ENCODE data around the gene GPER1. TPM values are rescaled to one million over a fixed set of nuclear protein-coding genes. Genes with fewer than 3 reads are reported as not detected.
A peak's percentile ranks its signal among the peaks of the same experiment; 100 is the strongest.

GPER1 gene
- total RNA-seq, 4 donors from 2014 or later: 12.5 to 29.2 (median 21.2) TPM

DNA sequence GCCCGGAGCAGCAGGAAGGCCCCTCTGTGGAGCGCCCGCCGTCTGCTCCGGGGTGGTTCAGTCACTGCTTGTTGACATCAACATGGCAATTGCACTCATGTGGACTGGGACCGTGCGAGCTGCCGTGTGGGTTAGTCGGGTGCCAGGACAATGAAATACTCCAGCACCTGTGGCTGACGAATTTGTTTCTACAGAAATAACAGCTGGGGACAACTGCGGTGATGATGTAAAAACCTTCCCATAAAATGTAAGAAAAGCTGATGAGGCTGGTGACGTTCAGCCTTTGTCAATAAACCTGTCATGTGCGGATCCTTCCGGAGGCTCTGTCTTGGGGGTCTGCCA, 5.6 kb downstream of the GPER1 start:
- Histone ChIP-seq H3K36me3 (peaks cover 19% of the 10 kb centered on the region in 2 donors), H3K27me3 (no peaks in the 10 kb centered on the region), H3K4me1 (peaks cover 50 to 62% of the 10 kb centered on the region in 2 donors), H3K4me3 (replicated peaks in 1 of 3) (no peak overlapping the region), H3K9me3 (no peaks in the 10 kb centered on the region), H3K27ac (peak overlapping the region; percentile 73 to 90 (median 88))
- peak in 1 of 2 donors; percentile 60 for DNase-seq
- intact Hi-C loops (cut with DNase I): no loop called here
- WGBS, 2 donors: 53 to 60% methylated on average over 14 of the region's 14 CpGs
- TF ChIP-seq, protein P1, sequence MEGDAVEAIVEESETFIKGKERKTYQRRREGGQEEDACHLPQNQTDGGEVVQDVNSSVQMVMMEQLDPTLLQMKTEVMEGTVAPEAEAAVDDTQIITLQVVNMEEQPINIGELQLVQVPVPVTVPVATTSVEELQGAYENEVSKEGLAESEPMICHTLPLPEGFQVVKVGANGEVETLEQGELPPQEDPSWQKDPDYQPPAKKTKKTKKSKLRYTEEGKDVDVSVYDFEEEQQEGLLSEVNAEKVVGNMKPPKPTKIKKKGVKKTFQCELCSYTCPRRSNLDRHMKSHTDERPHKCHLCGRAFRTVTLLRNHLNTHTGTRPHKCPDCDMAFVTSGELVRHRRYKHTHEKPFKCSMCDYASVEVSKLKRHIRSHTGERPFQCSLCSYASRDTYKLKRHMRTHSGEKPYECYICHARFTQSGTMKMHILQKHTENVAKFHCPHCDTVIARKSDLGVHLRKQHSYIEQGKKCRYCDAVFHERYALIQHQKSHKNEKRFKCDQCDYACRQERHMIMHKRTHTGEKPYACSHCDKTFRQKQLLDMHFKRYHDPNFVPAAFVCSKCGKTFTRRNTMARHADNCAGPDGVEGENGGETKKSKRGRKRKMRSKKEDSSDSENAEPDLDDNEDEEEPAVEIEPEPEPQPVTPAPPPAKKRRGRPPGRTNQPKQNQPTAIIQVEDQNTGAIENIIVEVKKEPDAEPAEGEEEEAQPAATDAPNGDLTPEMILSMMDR (IDR thresholded peaks at IDR 0.05): no peak
- TF ChIP-seq POLR2A (IDR thresholded peaks at IDR 0.05): no peak

DNA sequence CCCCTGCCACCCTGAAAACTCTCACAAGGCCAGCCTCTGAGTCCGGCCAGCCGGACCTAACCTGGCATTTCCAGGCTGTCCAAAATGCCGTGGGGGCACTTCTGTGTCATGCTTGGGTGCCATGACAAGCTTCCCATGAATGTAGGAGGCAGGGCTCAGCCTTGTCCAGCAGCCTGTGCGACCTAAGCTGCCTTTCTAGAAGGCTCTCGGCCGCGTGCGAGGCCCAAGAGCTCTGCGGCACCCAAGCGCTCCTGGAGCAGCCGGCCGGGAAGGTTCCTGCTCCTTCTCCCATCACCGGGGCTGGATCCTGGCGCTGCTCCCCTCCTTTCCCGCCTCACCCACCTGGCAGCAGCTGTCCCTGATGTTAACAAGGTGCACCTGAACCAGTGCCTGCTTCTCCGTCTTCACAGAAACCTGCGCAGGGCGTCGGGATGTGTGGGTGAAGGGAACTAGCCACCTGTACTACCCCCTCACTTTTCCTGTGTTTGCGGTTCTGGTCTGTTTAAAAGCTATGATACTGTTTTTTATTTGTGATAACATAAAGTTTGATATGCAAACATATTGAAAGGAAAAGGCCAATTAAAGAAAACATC, 6.1 kb downstream of the GPER1 start:
- peaks cover 19% of the 10 kb centered on the region in 2 donors for H3K36me3 ChIP-seq
- peaks cover 44 to 57% of the 10 kb centered on the region in 2 donors for H3K4me1 ChIP-seq
- H3K27me3 ChIP-seq: no peaks in the 10 kb centered on the region
- H3K4me3 ChIP-seq (replicated peaks in 1 of 3): no peak overlapping the region
- DNase-seq: peak; percentile 95 to 96
- TF ChIP-seq, protein P1 (IDR thresholded peaks at IDR 0.05): no peak
- peak in 1 of 2 donors; percentile 37 for TF ChIP-seq POLR2A (IDR thresholded peaks at IDR 0.05)
- WGBS, 2 donors: 49 to 67% methylated on average over 10 to 20 of the region's 20 CpGs
- H3K9me3 ChIP-seq: no peaks in the 10 kb centered on the region
- H3K27ac ChIP-seq: peak overlapping the region; percentile 73 to 90 (median 88)
- intact Hi-C loops (cut with DNase I): no loop called here

DNA sequence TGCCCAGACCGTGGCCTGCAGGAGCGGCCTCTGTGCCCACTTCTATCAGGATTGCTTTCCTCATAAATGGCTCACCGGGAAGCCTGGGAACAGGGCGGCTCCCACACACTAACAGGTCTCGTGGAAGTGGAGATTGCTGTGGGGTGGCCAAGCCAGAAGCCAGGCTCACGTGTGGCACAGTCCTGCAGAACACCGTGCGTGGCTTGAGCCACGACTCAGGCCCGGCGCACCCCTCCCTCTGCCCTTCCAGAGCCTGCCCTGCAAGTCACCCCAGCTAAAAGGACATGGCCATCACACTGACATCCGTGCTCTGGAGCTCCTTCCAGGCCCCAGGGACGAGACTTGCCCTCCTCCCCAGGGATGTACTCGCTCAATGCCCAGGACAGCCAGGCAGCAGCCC, 7.0 kb downstream of the GPER1 start:
- no peaks in the 10 kb centered on the region for H3K9me3 ChIP-seq
- H3K27ac ChIP-seq: peak overlapping the region; percentile 38 to 90 (median 88)
- TF ChIP-seq, protein P1 (IDR thresholded peaks at IDR 0.05): no peak
- TF ChIP-seq POLR2A (IDR thresholded peaks at IDR 0.05): no peak
- H3K4me1 ChIP-seq: peaks cover 44 to 53% of the 10 kb centered on the region in 2 donors
- WGBS, 2 donors: 88 to 90% methylated on average over 9 to 14 of the region's 14 CpGs
- DNase-seq: no peak
- peaks cover 19% of the 10 kb centered on the region in 2 donors for H3K36me3 ChIP-seq
- H3K27me3 ChIP-seq: no peaks in the 10 kb centered on the region
- intact Hi-C loops (cut with DNase I): no loop called here
- H3K4me3 ChIP-seq (replicated peaks in 1 of 3): no peak overlapping the region

DNA sequence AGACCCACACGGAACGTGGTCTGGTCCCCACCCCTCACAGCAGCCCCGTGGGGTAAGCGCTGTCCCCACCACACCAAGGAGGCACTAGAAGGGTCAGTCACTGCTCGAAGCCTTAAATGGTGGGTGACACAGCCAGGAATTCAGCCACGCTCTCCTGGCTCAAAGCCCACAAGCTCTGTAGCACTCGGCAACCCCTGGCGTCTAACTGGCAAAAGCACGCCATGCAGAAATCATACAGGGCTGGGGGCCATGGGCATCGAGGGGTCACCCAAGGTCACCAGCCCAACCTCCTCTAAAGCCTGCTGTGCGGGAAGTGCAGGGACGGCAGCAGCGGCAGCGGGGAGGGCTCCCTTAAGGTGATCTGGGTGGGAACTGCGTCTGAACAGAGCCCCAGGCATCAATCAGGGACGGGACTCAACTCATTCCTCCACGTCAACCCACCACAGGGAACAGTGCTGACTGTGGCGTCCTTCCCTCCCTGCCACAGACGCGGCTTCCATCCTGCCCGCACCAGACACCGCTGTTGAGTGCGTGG, 7.8 kb downstream of the GPER1 start:
- peak; percentile 70 to 77 for DNase-seq
- Histone ChIP-seq H3K36me3 (peaks cover 19% of the 10 kb centered on the region in 2 donors), H3K27me3 (no peaks in the 10 kb centered on the region), H3K9me3 (no peaks in the 10 kb centered on the region), H3K4me1 (peaks cover 44 to 53% of the 10 kb centered on the region in 2 donors), H3K4me3 (replicated peaks in 1 of 3) (no peak overlapping the region), H3K27ac (peak overlapping the region; percentile 38 to 90 (median 88))
- intact Hi-C loops (cut with DNase I): no loop called here
- WGBS, 2 donors: 42 to 62% methylated on average over 16 to 21 of the region's 23 CpGs
- TF ChIP-seq POLR2A (IDR thresholded peaks at IDR 0.05): no peak
- TF ChIP-seq, protein P1 (IDR thresholded peaks at IDR 0.05): no peak
